Ishikawa (cell line): ENCODE results near the gene ACER3.

Experiments
- CEBPB ChIP-seq: IDR thresholded peaks from 2 replicates; pipeline ENCODE4 v1.6.1; 2012
- CREB1 ChIP-seq: IDR thresholded peaks from 2 replicates; pipeline ENCODE4 v1.6.1; 2012; ENCODE audit warnings: low read depth
- EGR1 ChIP-seq: IDR thresholded peaks from 2 replicates; pipeline ENCODE4 v1.6.1; 2012
- EP300 ChIP-seq: IDR thresholded peaks from 2 replicates; pipeline ENCODE4 v1.6.1; 2012; ENCODE audit warnings: borderline replicate concordance
- FOXM1 ChIP-seq: IDR thresholded peaks from 2 replicates; pipeline ENCODE4 v1.6.1; 2012; ENCODE audit warnings: low read depth, borderline replicate concordance
- MAX ChIP-seq: IDR thresholded peaks from 2 replicates; pipeline ENCODE4 v1.6.1; 2012
- NFIC ChIP-seq: IDR thresholded peaks from 2 replicates; pipeline ENCODE4 v1.6.1; 2012
- RAD21 ChIP-seq: IDR thresholded peaks from 2 replicates; pipeline ENCODE4 v1.6.1; 2012; ENCODE audit warnings: low read depth
- REST ChIP-seq: IDR thresholded peaks from 2 replicates; pipeline ENCODE4 v1.6.1; 2012; ENCODE audit warnings: low read depth, mild to moderate bottlenecking
- TAF1 ChIP-seq: IDR thresholded peaks from 2 replicates; pipeline ENCODE4 v1.6.1; 2012; ENCODE audit warnings: low read depth, mild to moderate bottlenecking
- TCF12 ChIP-seq: IDR thresholded peaks from 2 replicates; pipeline ENCODE4 v1.6.1; 2012; ENCODE audit warnings: low read depth
- TEAD4 ChIP-seq: IDR thresholded peaks from 2 replicates; pipeline ENCODE4 v1.6.1; 2012
- USF1 ChIP-seq: IDR thresholded peaks from 2 replicates; pipeline ENCODE4 v1.6.1; 2012
- YY1 ChIP-seq: IDR thresholded peaks from 2 replicates; pipeline ENCODE4 v1.6.1; 2012; ENCODE audit warnings: low read depth
- ZBTB7A ChIP-seq: IDR thresholded peaks from 2 replicates; pipeline ENCODE4 v1.6.1; 2012; ENCODE audit warnings: low read depth

Gene ACER3

GRCh38 chr11:77052518-77052917 lies 191.8 kb downstream of the ACER3 start:
- TF ChIP-seq EP300: no peak
- no peak for TF ChIP-seq TEAD4
- no peak for TF ChIP-seq FOXM1
- no peak for TF ChIP-seq TAF1
- TF ChIP-seq CREB1: no peak
- TF ChIP-seq YY1: no peak
- TF ChIP-seq ZBTB7A: no peak

- TF ChIP-seq FOXM1 (no peak), TAF1 (no peak), TEAD4 (no peak), REST (no peak), ZBTB7A (no peak), MAX (no peak), YY1 (no peak), EGR1 (no peak), CEBPB (no peak), RAD21 (no peak), USF1 (no peak), TCF12 (no peak), EP300 (no peak), CREB1 (no peak), NFIC (no peak)
These were observed 192.7 kb downstream of the ACER3 start for GRCh38 chr11:77053217-77054015.

GRCh38 chr11:77054084-77054483 lies 193.4 kb downstream of the ACER3 start:
- TF ChIP-seq YY1 (no peak), EP300 (no peak), MAX (no peak), NFIC (no peak), REST (no peak), USF1 (no peak), TEAD4 (no peak), ZBTB7A (no peak), TAF1 (no peak), CREB1 (no peak), CEBPB (no peak), RAD21 (no peak), TCF12 (no peak), EGR1 (no peak), FOXM1 (no peak)

- no peak for TF ChIP-seq CREB1
- TF ChIP-seq ZBTB7A: no peak
- TF ChIP-seq CEBPB: no peak
- no peak for TF ChIP-seq TEAD4
- TF ChIP-seq TAF1: no peak
- no peak for TF ChIP-seq YY1
- no peak for TF ChIP-seq USF1
- no peak for TF ChIP-seq EGR1
- no peak for TF ChIP-seq FOXM1
- no peak for TF ChIP-seq MAX
- TF ChIP-seq TCF12: no peak
- no peak for TF ChIP-seq REST
- no peak for TF ChIP-seq RAD21
- no peak for TF ChIP-seq EP300
- no peak for TF ChIP-seq NFIC
These were observed 194.4 kb downstream of the ACER3 start for GRCh38 chr11:77055101-77055561.
